ENCODE results near the gene ARHGAP6.

Gene ARHGAP6

DNA sequence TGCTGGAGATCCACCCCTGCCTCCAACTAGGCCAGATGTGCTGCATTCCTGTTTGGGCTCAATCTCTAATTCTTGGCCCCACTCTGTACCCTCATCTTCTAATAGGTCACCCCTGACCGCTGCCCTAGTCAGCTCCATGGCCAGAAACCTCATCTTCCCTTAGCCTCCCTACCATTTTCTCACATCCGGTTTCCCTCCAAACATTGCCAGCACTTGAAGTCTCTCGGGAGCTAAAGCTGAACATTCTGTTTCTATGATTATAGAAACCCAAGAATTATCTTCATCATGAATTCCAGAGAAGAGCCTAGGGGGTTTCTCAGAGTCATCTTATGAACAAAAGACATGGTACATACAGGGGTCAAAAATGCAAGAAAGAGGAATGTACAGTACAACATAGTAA lies 192.8 kb downstream of the ARHGAP6 start:
- no peak overlapping the region for H3K4me3 ChIP-seq (ENCODE audit: low read depth, low read length)

DNA sequence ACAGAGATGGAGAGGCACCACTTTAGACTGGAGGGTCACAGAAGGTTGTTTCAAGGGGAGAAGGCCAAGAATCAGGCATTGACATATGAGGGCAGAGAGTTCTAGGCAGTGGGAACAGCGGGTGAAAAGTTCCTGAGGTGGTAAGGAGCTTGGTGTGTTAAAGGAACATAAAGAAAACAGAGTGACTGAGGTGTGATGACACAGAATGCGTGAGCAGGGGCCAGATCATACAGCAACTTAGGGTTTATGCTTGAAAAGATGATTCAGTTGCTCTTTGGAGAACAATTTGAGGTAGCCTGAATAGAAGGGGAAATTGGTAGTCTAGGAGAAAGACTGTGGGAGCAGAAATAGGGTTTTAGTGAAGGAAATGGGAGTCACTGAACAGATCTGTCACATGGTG lies 193.3 kb downstream of the ARHGAP6 start:
- TF ChIP-seq CTCF (IDR thresholded peaks at IDR 0.05; ENCODE audit: low read depth, low read length), result no peak
- H3K4me3 ChIP-seq (ENCODE audit: low read depth, low read length), result no peak overlapping the region

More for the DNA sequence above, 192.8 kb downstream of the ARHGAP6 start:
- TF ChIP-seq CTCF (IDR thresholded peaks at IDR 0.05; ENCODE audit: low read depth, low read length), result no peak

- H3K4me3 ChIP-seq (ENCODE audit: low read depth, low read length), result no peak overlapping the region
- TF ChIP-seq CTCF (IDR thresholded peaks at IDR 0.05; ENCODE audit: low read depth, low read length), result no peak
Observed at GRCh38 chrX:11470250-11470974, 195.3 kb downstream of the ARHGAP6 start.

GRCh38 chrX:11465648-11466411 lies 199.9 kb downstream of the ARHGAP6 start:
- TF ChIP-seq CTCF (IDR thresholded peaks at IDR 0.05; ENCODE audit: low read depth, low read length), result no peak
- H3K4me3 ChIP-seq (ENCODE audit: low read depth, low read length), result no peak overlapping the region

GRCh38 chrX:11464836-11465463 lies 200.8 kb downstream of the ARHGAP6 start:
- H3K4me3 ChIP-seq (ENCODE audit: low read depth, low read length), result no peak overlapping the region
- no peak for TF ChIP-seq CTCF (IDR thresholded peaks at IDR 0.05; ENCODE audit: low read depth, low read length)

DNA sequence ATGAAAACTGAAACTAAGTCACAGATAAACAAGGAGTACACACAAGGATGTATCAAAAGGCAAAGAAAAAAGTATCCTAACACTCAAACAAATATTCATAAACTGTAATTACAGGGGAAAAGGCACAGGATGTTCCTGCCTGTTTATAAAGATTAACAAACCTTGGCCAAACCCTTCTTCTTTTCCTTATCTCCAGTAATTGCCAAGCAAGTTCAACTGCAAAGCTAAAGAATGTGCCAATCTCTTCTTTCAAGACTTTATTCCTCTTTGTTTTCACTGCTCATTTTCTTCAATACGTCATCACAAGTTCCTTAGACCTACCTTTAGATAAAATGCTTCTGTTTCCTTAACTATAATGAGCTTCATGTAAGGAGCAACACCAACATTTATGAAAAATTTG lies 201.3 kb downstream of the ARHGAP6 start:
- no peak overlapping the region for H3K4me3 ChIP-seq (ENCODE audit: low read depth, low read length)
- no peak for TF ChIP-seq CTCF (IDR thresholded peaks at IDR 0.05; ENCODE audit: low read depth, low read length)

DNA sequence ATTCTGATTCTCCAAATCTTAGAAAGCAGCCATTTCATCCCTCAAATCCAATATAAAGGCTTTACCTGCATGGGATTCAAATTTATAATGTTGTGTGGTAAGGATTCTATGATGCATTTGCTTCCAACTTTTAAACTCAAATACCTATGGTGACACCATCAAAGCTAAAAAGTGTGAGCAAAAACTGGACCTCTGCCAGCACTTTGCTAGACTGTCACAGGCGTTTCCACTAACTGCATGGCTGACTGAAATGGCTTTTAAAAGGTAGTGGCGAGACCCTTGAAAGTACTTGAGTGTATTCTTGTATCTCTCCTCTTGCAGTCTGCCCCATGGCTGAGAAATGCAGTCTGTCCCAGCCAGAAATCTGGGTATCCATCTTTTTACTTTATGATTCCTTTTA lies 203.1 kb downstream of the ARHGAP6 start:
- H3K4me3 ChIP-seq (ENCODE audit: low read depth, low read length), result no peak overlapping the region
- TF ChIP-seq CTCF (IDR thresholded peaks at IDR 0.05; ENCODE audit: low read depth, low read length), result no peak
